Measurements from ENCODE around the gene DNAJB1. TPM values are rescaled to one million over a fixed set of nuclear protein-coding genes. Genes with fewer than 3 reads are reported as not detected.

The DNAJB1 gene
- total and polyA plus RNA-seq, 2 of the 13 experiments (the other 11 are each of a cell fraction or from before 2014, with no cell fraction given), result 87.5 to 97.3 TPM

- TF ChIP-seq PRDM10 (CRISPR knock-in tag; IDR thresholded peaks at IDR 0.05; ENCODE audit: low read depth) (no peak), SAFB2 (CRISPR knock-in tag; IDR thresholded peaks at IDR 0.05; ENCODE audit: borderline replicate concordance, low read depth) (no peak; the same call in 1 of the 2 replicates), ZNF550 (CRISPR knock-in tag; IDR thresholded peaks at IDR 0.05; ENCODE audit: borderline replicate concordance) (no peak), ZNF709 (CRISPR knock-in tag; IDR thresholded peaks at IDR 0.05) (no peak), ZNF138 (CRISPR knock-in tag; IDR thresholded peaks at IDR 0.05; ENCODE audit: low read depth) (no peak), PITX1 (CRISPR knock-in tag; IDR thresholded peaks at IDR 0.05) (peak; percentile 58; the same call in 1 of the 2 replicates), TARDBP (CRISPR knock-in tag; IDR thresholded peaks at IDR 0.05) (peak; percentile 53; the same call in 1 of the 2 replicates), PRDM4 (CRISPR knock-in tag; IDR thresholded peaks at IDR 0.05; ENCODE audit: borderline replicate concordance) (no peak), GMEB1 (CRISPR knock-in tag; IDR thresholded peaks at IDR 0.05; ENCODE audit: borderline replicate concordance) (peak; percentile 88), ARNTL (CRISPR knock-in tag; IDR thresholded peaks at IDR 0.05) (no peak; the same call in 1 of the 2 replicates), KAT8 (CRISPR knock-in tag; IDR thresholded peaks at IDR 0.05) (peak; percentile 69)
- TF ChIP-seq, protein P1, sequence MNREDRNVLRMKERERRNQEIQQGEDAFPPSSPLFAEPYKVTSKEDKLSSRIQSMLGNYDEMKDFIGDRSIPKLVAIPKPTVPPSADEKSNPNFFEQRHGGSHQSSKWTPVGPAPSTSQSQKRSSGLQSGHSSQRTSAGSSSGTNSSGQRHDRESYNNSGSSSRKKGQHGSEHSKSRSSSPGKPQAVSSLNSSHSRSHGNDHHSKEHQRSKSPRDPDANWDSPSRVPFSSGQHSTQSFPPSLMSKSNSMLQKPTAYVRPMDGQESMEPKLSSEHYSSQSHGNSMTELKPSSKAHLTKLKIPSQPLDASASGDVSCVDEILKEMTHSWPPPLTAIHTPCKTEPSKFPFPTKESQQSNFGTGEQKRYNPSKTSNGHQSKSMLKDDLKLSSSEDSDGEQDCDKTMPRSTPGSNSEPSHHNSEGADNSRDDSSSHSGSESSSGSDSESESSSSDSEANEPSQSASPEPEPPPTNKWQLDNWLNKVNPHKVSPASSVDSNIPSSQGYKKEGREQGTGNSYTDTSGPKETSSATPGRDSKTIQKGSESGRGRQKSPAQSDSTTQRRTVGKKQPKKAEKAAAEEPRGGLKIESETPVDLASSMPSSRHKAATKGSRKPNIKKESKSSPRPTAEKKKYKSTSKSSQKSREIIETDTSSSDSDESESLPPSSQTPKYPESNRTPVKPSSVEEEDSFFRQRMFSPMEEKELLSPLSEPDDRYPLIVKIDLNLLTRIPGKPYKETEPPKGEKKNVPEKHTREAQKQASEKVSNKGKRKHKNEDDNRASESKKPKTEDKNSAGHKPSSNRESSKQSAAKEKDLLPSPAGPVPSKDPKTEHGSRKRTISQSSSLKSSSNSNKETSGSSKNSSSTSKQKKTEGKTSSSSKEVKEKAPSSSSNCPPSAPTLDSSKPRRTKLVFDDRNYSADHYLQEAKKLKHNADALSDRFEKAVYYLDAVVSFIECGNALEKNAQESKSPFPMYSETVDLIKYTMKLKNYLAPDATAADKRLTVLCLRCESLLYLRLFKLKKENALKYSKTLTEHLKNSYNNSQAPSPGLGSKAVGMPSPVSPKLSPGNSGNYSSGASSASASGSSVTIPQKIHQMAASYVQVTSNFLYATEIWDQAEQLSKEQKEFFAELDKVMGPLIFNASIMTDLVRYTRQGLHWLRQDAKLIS (CRISPR knock-in tag; IDR thresholded peaks at IDR 0.05), result no peak; the same call in 1 of the 2 replicates
Observed at GRCh38 chr19:14529254-14530004, 11.2 kb upstream of the DNAJB1 start, which contains the start of gene TECR (continued).
